Activated CD4-positive, alpha-beta T cell treated with anti-CD3 and anti-CD28 coated beads, Interleukin-2, amount 50 U/mL, for 1 hour (primary cell): ENCODE measurements around the gene SMDT1.
"Not testable (repeated sequence)": the region's sequence is repeated elsewhere in the genome, so short reads cannot be mapped to it uniquely, and the experiment has no call there.

Experiments used
- DNase-seq: peaks from one replicate; pipeline ENCODE4 v3.0.0-alpha.2; 2020

The SMDT1 gene

DNA sequence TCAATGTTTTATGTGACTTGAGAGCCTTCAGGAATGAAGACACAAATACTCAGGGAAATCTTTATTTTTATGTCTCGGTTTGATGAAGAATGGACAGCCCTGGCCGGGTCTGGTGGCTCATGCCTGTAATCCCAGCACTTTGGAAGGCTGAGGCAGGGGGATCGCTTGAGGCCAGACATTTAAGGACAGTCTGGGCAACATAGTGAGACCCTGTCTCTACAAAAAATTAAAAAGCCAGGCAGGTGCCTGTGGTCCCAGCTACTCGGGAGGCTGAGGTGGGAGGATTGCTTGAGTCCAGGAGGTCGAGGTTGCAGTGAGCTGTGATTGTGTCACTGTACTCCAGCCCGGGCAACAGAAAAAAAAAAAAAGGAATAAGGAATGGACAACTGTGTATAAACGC, 8.0 kb upstream of the SMDT1 start:
- DNase-seq = not testable (repeated sequence)

DNA sequence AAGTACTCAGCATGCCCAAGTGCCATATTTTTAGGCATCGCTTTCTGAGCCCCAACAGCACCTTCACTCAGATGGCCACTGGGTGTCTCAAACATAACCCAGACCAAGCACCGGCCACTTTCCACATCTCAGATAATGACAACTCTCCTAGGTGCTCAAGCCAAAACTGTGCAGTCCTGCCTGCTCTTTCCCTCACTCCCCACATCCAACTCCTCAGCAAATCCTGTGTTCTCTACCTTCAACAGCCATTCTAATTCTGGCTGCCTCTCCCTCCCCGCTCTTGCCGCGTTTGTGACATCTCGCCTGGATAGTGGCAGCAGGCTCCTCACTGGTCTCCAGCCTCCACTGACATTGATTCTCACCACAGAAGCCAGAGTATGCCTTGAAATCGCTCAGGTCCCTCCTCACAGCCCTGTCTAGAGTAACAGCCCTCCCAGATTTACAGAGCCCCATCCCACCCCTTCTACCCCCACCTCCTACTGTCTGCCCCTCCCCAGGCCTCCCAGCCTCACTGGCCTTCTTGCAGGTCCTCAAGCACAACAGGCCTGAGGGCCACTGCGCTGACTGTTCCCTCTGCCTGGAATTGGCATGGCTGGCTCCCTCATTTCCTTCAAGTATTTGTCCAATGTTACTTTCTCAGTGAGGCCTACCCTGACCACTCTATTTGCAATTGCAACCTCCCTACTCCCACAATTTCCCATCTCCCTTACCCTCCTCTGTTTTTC, 6.7 kb upstream of the SMDT1 start:
- DNase-seq = no peak

DNA sequence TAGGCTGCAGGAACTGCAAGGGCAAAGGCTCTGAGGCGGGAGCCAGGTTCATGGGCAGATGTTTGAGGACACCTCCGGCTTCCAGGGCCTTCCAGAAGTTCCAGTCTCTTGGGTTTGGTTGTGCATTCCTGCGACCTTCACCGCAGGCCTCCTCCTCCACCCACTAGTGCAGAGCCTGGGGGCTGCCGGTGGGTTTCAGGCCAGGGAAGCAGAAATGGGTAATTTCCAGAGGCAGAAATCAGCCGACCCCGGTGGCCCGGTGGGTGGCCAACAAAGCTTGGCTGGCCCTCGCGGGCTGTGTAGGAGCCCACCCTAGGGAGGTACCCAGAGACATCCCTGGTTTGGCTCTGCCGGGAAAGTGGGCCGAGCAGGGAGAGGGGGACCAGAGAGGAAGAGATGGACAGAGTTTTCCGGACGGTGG, 5.9 kb upstream of the SMDT1 start:
- no peak for DNase-seq

- DNase-seq = peak; percentile 53
Observed at GRCh38 chr22:42074132-42074811, 5.2 kb upstream of the SMDT1 start, which contains the start of gene PHETA2. Gene PHETA2, plus strand, starts transcription at chr22:42074248. Its CDS starts 3,046 bp downstream, at chr22:42077294.

- DNase-seq = no peak
Observed at GRCh38 chr22:42074846-42075676, 4.4 kb upstream of the SMDT1 start.

DNA sequence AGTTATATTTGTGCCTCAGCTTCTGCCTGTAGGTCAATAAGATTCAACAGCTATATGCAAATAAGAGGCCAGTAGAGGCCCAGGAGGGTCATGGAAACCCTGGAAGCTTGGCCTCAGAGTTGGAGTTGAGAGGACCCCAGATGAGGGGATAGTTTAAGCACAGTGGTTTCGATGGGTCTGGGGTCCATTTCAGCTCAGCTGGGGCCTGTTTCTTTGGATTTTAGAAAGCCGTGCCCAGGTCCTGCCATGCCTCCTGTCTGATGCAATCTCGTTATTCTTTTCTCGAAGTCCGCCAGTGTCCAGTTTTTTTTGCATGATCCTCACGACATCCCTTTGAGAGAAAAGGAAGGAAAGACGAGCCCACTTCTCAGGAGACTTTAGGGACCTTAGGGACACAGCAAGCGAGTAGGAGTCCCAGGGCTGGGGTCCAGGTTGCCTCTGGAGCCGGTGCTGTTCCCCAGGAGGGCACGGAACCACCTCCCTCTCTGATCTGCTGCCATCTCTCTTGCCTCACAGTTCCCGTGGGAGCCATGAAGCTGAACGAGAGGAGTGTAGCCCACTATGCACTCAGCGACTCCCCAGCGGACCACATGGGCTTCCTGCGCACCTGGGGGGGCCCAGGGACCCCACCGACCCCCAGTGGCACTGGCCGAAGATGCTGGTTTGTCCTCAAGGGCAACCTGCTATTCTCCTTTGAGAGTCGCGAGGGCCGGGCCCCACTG, 2.6 kb upstream of the SMDT1 start:
- no peak for DNase-seq

GRCh38 chr22:42077486-42078125, 1.9 kb upstream of the SMDT1 start:
- no peak for DNase-seq

DNA sequence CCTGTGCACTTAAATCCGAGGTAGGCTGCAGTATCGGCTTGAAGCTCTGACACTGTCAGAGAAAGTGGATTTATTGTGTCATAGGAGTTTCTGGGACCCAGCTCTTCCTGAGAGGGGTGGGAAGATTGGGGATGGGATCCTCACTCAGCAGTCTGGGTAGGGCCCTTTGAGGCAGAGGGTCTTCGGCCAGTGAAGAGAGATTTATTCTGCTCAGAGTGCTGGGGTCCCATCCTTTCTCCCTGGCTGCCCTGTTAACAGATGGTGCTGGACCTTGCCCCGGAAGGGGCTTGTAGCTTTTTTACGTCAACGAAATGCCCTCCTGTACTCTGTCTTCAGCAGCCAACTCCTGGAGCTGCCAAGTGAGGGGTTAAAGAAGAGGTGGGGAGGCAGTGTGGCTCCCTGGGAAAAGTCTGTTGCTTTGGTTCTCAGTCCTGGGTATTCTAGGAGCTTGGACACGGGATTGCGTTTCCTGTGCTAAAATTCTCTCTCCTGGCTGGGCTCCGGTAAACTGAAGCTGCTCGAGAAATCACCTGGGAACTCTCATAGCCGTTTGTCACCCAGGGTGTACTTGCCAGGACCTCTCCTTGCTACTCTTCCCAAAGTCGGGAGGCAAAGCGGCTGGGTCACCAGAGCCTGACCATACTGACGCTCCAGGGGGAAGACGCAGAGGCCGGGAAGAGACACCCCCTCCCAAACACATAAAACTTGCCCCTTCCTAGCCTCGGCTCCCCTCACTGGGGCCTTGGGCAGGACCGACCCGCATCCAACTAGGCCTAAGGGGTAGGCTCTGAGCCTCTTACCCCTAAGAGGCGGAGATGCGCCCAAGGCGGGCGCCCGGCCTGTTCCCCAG, 806 bp upstream of the SMDT1 start:
- DNase-seq = peak; percentile 27

GRCh38 chr22:42080287-42080686, 787 bp downstream of the SMDT1 start:
- no peak for DNase-seq

DNA sequence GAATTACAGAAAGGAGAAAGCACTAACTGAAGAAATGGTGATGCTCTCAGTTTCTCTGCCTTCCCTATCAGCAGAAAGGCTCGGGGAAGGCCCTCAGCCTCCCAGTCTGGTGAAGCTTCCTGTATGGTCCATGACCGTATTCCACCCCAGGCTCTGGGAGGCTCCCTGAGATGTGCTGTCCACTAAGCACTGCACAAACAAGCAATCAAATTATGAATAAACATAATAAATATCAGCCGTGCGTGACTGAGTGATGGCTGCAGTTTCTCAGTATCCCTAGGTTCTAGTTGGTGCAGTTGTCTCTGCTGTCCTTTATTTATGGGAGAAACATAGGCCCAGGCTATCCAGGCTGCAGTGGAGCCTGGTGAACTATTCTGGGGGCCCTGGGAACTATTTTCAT, 3.6 kb downstream of the SMDT1 start:
- DNase-seq = no peak

DNA sequence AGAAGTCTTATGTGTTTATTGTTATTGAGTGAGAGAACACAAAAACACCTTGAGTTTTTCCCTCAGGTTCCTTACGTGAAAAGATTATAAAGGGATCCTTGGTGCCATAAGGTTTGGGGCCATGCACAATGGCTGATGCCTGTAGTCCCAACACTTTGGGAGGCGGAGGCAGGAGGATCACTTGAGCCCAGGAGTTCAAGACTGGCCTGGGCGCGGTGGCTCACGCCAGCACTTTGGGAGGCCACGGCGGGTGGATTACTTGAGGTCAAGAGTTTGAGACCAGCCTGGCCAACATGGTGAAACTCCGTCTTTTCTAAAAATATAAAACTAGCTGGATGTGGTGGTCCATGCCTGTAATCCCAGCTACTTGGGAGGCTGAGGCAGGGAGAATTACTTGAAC, 5.4 kb downstream of the SMDT1 start:
- DNase-seq = no peak

- DNase-seq = no peak
Observed at GRCh38 chr22:42086051-42086450, 6.6 kb downstream of the SMDT1 start.

DNA sequence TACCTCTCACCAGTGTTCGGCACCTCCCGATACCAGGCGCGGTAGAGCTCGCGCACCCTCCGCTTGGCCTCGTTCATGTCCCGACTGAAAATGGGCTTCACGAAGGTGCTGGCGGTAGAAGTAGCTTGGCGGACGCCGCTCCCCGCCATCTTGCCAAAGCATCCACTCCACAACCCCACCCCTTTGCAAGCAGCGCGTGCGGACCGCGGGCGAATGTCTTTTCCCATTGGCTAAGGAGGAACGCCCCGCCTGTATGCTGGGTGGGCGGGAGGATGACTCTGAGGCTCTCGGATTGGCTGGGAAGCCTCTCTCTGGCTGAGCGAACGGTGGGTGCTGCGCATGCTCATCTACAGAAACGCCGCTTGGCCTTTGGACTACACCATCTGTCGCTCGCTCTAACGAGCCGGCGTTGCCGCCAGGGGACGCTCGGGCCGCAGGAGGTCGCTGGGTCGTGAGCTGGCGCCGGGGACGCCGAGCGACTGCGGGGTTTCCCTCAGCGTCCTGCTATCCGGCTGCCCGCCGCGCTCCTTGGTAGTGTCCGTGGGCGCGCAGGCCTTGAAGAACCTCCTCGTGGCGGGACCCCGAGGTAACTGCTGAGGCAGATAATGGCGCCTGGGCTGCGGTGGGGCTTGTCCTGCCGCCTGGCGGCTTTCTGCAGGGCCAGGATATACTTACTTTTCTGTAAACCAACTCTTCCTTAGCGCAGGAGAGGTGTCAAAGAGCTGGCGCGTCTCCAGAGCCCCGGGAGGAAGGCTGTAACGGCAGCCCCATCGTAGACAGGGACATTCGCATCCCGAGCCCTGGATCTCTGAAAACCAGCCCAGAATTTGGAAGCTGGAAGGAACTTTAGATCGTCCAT, 11.3 kb downstream of the SMDT1 start, which contains the start of gene NDUFA6:
NDUFA6 (minus strand) TSS at position 177 of the 859 bp plus-strand sequence; CDS start at position 149, 28 bp downstream.
- peak; percentile 96 for DNase-seq

- DNase-seq = no peak
Observed at GRCh38 chr22:42091455-42091782, 11.9 kb downstream of the SMDT1 start.

- no peak for DNase-seq
Observed at GRCh38 chr22:42101199-42101598, 21.7 kb downstream of the SMDT1 start.

DNA sequence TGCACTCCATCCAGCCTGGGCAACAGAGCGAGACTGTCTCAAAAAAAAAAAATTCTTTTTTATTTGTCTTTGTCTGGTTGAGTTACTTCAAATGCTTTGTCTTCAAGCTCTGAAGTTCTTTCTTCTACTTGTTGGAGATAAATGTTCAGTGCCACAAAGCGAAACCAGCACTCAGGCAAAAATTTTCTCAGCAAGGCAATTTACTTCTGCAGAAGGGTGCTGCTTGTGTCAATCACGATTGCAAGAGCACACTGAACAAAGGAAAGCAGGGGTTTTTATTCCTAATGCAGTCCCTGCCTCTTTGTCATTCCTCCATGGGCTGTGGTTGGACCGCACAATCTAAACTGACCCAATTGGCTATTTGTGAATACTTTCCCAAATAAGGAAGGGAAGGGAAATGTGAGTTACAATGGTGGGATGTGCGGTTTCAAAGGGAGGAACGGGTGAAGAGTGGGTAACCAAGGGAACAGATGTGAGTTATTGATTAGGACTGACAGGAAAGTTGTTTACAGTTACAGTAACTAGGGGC, 24.9 kb downstream of the SMDT1 start:
- not testable (repeated sequence) for DNase-seq

DNA sequence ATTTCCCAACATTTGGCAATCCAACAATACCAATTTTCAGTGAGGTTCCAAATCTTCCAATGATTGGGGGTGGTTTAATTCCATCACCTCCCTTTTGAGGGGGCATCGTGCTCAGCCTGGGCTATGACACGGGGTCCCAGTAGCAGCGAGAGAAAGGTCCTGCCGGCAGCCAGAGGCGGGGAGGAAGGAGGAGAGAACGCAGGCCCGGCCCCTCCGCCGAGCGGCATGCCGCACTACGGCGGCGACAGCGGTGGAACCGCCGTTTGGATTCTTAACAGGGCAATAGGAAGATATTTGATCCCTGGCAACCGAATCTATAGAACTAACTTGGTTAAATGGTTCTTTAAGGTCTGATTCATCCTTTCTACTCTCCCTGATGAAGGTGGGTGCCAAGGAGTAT, 29.3 kb downstream of the SMDT1 start:
- DNase-seq = no peak

- DNase-seq = no peak
Observed at GRCh38 chr22:42111798-42112197, 32.3 kb downstream of the SMDT1 start.

- DNase-seq = not testable (repeated sequence)
Observed at GRCh38 chr22:42112793-42113192, 33.3 kb downstream of the SMDT1 start.

DNA sequence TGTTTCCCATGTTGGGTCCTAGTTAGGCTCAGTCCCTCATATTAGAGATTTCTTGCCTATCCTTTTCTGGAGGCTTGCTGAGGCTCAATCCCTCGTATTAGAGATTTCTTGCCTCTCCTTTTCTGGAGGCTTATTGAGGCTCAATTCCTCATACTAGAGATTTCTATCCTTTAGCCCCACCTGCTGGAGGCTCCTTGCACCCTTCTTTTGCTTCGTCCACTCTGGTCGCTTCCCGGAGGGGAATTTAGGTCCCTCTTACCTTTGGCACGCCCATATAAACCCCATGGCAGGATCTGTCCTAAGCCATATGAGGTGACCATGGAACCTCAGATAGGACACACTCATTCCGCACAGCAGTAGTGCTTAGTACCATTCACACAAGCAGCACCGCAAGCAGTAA, 35.2 kb downstream of the SMDT1 start:
- DNase-seq = no peak
